ENCODE data around the gene CERS6. TPM values are rescaled to one million over a fixed set of nuclear protein-coding genes. Genes with fewer than 3 reads are reported as not detected.

Gene CERS6
- total RNA-seq, 4 donors from 2014 or later = 45.0 to 61.2 (median 56.4) TPM

DNA sequence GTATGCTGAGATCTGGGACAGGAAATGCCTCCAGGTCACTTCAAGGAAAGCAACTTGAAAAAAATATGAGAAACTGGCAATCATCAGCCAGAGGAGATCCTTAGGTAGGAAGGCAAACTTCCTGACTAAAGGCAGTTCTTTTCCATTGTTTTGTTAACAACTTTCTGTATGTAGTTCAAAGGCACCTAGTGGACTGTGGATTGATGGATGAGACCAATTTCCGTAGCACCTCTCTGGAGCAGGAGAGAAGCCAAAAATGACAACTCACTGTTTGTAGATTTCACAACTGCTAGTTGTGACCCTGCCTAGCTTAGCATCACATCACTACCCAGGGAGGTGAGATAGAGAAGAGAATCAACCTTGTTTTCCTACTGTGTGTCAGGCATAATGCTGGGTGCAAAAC, 324.6 kb downstream of the CERS6 start:
- WGBS, 2 donors (ENCODE audit: low coverage in 1 of 2) = 50 to 57% methylated on average over 1 of the region's 1 CpG
- TF ChIP-seq CTCF (IDR thresholded peaks at IDR 0.05) (no peak), EP300 (IDR thresholded peaks at IDR 0.05) (no peak), POLR2AphosphoS5 (IDR thresholded peaks at IDR 0.05) (no peak), POLR2A (IDR thresholded peaks at IDR 0.05) (no peak)
- ATAC-seq = peak; percentile 51

GRCh38 chr2:168781191-168781817, 325.2 kb downstream of the CERS6 start:
- Histone ChIP-seq H3K4me3 (no peak overlapping the region), H3K27me3 (no peaks in the 10 kb centered on the region), H3K9me3 (no peaks in the 10 kb centered on the region), H3K36me3 (no peaks in the 10 kb centered on the region), H3K4me1 (no peaks in the 10 kb centered on the region), H3K27ac (peak overlapping the region in 1 of 4 donors; percentile 43)
- 87 to 94% methylated on average over 2 of the region's 2 CpGs for WGBS, 2 donors (ENCODE audit: low coverage in 1 of 2)
- ATAC-seq = no peak
- TF ChIP-seq POLR2A (IDR thresholded peaks at IDR 0.05) (no peak), POLR2AphosphoS5 (IDR thresholded peaks at IDR 0.05) (no peak), EP300 (IDR thresholded peaks at IDR 0.05) (no peak), CTCF (IDR thresholded peaks at IDR 0.05) (no peak)

More for the DNA sequence above, 324.6 kb downstream of the CERS6 start:
- no peaks in the 10 kb centered on the region for H3K4me1 ChIP-seq
- H3K27ac ChIP-seq = peak overlapping the region in 1 of 4 donors; percentile 43
- no peak overlapping the region for H3K4me3 ChIP-seq
- no peaks in the 10 kb centered on the region for H3K27me3 ChIP-seq
- no peaks in the 10 kb centered on the region for H3K36me3 ChIP-seq
- H3K9me3 ChIP-seq = peaks cover 0 to 5% (median 0%) of the 10 kb centered on the region in 3 donors

DNA sequence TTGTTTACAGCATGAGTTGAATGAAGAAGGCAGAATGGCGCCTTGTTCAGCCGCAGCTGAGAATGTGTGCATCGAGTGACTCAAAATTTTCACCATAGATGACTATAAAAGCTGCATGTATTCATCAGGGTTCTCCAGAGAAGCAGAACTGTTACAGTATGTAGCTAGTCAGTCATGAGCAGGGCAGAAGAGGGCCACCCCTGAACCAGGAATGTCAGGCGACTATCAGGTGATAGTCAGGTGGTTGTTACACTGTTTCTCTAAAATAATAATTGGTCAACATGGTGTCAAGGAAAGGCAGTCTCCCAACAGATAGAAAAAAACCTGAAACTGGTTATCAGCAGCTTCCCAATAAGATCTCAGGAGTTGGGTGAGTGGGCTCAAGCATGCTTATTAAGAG, 326.2 kb downstream of the CERS6 start:
- no peak overlapping the region for H3K4me3 ChIP-seq
- H3K36me3 ChIP-seq = no peaks in the 10 kb centered on the region
- ATAC-seq = no peak
- no peaks in the 10 kb centered on the region for H3K9me3 ChIP-seq
- WGBS, 2 donors (ENCODE audit: low coverage in 1 of 2) = 97 to 100% methylated on average over 3 to 4 of the region's 4 CpGs
- no peak for TF ChIP-seq POLR2AphosphoS5 (IDR thresholded peaks at IDR 0.05)
- no peak for TF ChIP-seq EP300 (IDR thresholded peaks at IDR 0.05)
- no peak for TF ChIP-seq CTCF (IDR thresholded peaks at IDR 0.05)
- no peak for TF ChIP-seq POLR2A (IDR thresholded peaks at IDR 0.05)
- no peaks in the 10 kb centered on the region for H3K4me1 ChIP-seq
- no peak overlapping the region for H3K27ac ChIP-seq
- no peaks in the 10 kb centered on the region for H3K27me3 ChIP-seq

DNA sequence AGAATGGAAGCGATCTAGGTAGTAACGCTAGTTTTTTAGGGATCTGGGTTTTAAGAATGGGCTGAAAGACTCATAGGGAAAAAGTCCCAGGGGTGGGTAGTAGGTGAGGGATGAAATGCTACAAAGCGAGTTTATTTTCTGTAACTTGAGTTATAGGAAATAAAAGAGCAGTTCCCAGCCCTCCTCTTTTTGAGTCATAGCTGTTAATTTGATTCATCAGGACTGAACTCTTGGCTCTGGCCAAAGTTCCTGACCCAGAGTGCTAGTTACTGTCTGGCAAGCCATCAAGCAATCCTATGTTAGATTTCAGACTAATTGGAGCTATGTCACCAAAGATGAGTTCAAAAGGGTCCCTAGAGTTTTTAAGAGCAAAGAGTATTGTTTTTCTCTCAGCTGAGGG, 328.9 kb downstream of the CERS6 start:
- 73 to 84% methylated on average over 3 of the region's 3 CpGs for WGBS, 2 donors (ENCODE audit: low coverage in 1 of 2)
- no peaks in the 10 kb centered on the region for H3K9me3 ChIP-seq
- TF ChIP-seq CTCF (IDR thresholded peaks at IDR 0.05) (no peak), POLR2A (IDR thresholded peaks at IDR 0.05) (no peak), EP300 (IDR thresholded peaks at IDR 0.05) (no peak)
- no peaks in the 10 kb centered on the region for H3K27me3 ChIP-seq
- no peak for ATAC-seq
- H3K27ac ChIP-seq = no peak overlapping the region
- no peaks in the 10 kb centered on the region for H3K4me1 ChIP-seq
- no peaks in the 10 kb centered on the region for H3K36me3 ChIP-seq
- no peak overlapping the region for H3K4me3 ChIP-seq

GRCh38 chr2:168787098-168787781, 331.2 kb downstream of the CERS6 start:
- H3K9me3 ChIP-seq = no peaks in the 10 kb centered on the region
- TF ChIP-seq CTCF (IDR thresholded peaks at IDR 0.05) (no peak), POLR2A (IDR thresholded peaks at IDR 0.05) (no peak), EP300 (IDR thresholded peaks at IDR 0.05) (no peak), POLR2AphosphoS5 (IDR thresholded peaks at IDR 0.05) (no peak)
- H3K27me3 ChIP-seq = no peaks in the 10 kb centered on the region
- H3K27ac ChIP-seq = no peak overlapping the region
- H3K4me1 ChIP-seq = no peaks in the 10 kb centered on the region
- no peak overlapping the region for H3K4me3 ChIP-seq
- no peak for ATAC-seq
- 60 to 87% methylated on average over 1 to 3 of the region's 3 CpGs for WGBS, 2 donors (ENCODE audit: low coverage in 1 of 2)
- H3K36me3 ChIP-seq = no peaks in the 10 kb centered on the region
